ENCODE measurements around the gene RBM25.
"Not testable (repeated sequence)": the region's sequence is repeated elsewhere in the genome, so short reads cannot be mapped to it uniquely, and the experiment has no call there.

Gene RBM25
- long read RNA-seq, full-length matches to known transcripts = 19 of 94 reads
- long read RNA-seq, partial matches to known transcripts = 66 of 94 reads
- long read RNA-seq, other reads (novel, unspliced or antisense) = 9 of 94 reads

DNA sequence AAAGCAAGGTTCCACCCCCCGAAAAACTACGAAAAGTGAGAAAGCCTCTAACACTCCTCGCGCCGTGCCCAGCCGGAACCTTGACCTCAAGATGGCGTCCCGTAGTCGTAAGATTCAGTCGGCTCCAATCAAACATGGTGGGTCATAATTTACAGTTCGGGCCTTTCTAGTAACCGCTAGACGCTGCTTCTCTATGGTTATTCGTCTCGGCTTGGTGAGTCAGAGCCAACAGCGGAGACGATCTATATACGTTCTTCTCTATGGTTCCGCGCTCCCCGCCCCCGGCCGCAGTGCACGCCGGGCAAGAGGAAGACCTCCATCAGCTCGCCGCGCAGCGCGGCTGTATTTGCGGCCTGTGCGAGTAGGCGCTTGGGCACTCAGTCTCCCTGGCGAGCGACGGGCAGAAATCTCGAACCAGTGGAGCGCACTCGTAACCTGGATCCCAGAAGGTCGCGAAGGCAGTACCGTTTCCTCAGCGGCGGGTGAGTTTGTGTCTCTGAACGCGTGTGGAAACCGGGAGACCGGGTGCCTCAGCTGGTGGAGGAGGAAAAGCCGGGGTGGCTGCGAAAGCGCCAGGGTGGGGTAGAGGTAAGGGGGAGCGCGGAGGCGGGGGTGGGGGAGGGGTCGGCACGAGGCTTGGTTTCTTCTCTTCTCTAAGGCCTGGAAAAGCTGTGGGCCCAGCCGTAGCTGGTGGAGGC, at the start of gene RBM25:
RBM25 (plus strand) TSS at position 311 of the 698 bp plus-strand sequence. CDS start 13,108 bp downstream, outside the sequence.
- Histone ChIP-seq H3K27ac (replicated peaks) (peak within 1 kb of the TSS; percentile 90), H3K4me3 (replicated peaks; ENCODE audit: insufficient read depth, low read length) (peak within 1 kb of the TSS; percentile 66), H3K27me3 (ENCODE audit: insufficient read depth, poor library complexity, severe bottlenecking) (no peaks in the 10 kb centered on the region)
- peak; percentile 87 to 94 for DNase-seq (ENCODE audit: low read depth in 1 of 2, low spot score in 1 of 2)
- TF ChIP-seq CTCF (IDR thresholded peaks at IDR 0.05; ENCODE audit: insufficient read depth, low read length) (no peak), POLR2AphosphoS5 (IDR thresholded peaks at IDR 0.05; ENCODE audit: low read depth) (peak; percentile 93), GABPA (IDR thresholded peaks at IDR 0.05; ENCODE audit: low read depth) (no peak), REST (IDR thresholded peaks at IDR 0.05; ENCODE audit: insufficient replicate concordance, low read depth) (no peak), SPI1 (IDR thresholded peaks at IDR 0.05; ENCODE audit: borderline replicate concordance, low read depth) (peak; percentile 16; the same call in 1 of the 2 replicates)

GRCh38 chr14:73011189-73011588, 47.1 kb upstream of the RBM25 start:
- DNase-seq (ENCODE audit: low read depth in 1 of 2, low spot score in 1 of 2); H3K4me3 ChIP-seq (replicated peaks; ENCODE audit: insufficient read depth, low read length); H3K27ac ChIP-seq (replicated peaks); H3K27me3 ChIP-seq (ENCODE audit: insufficient read depth, poor library complexity, severe bottlenecking): not testable (repeated sequence)

DNA sequence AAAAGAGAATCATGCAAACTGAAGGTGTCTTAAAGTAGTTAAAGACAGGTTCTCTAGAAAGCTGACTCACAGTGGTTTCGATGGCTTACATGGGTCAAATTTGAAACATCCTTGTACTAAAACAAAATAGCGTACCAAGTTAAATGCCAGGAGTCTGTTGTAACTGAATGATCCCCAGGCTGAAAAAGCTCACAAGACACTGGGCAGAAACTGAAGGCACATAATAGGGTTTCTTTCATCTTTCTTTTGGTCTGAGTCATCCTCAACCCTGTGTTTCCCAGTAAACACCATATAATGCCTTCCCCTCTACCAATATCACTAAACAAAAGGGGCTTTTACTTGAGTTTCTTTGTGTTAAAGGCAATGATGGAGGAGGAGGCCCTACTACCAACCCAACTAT, 44.2 kb upstream of the RBM25 start:
- no peak for DNase-seq (ENCODE audit: low read depth in 1 of 2, low spot score in 1 of 2)
- no peak for TF ChIP-seq REST (IDR thresholded peaks at IDR 0.05; ENCODE audit: insufficient replicate concordance, low read depth)
- no peak for TF ChIP-seq CTCF (IDR thresholded peaks at IDR 0.05; ENCODE audit: insufficient read depth, low read length)
- TF ChIP-seq GABPA (IDR thresholded peaks at IDR 0.05; ENCODE audit: low read depth) = no peak
- no peak for TF ChIP-seq POLR2AphosphoS5 (IDR thresholded peaks at IDR 0.05; ENCODE audit: low read depth)
- TF ChIP-seq SPI1 (IDR thresholded peaks at IDR 0.05; ENCODE audit: borderline replicate concordance, low read depth) = no peak
- H3K27ac ChIP-seq (replicated peaks) = no peak overlapping the region
- no peaks in the 10 kb centered on the region for H3K27me3 ChIP-seq (ENCODE audit: insufficient read depth, poor library complexity, severe bottlenecking)
- no peak overlapping the region for H3K4me3 ChIP-seq (replicated peaks; ENCODE audit: insufficient read depth, low read length)

DNA sequence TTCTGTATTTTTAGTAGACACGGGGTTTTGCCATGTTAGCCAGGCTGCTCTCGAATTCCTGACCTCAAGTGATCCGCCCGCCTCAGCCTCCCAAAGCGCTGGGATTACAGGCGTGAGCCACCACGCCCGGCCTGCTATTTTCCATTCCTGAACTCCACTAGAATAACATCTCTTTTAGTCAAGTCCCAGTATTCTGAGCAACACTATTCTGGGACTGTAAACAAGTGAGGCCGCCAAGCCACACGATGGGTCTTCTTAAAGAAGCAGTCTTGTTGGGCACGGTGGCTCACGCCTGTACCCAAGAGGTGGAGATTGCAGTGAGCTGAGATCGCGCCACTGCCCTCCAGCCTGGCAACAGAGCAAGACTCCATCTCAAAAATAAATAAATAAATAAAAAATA, 42.8 kb upstream of the RBM25 start:
- not testable (repeated sequence) for H3K27ac ChIP-seq (replicated peaks); DNase-seq (ENCODE audit: low read depth in 1 of 2, low spot score in 1 of 2); H3K4me3 ChIP-seq (replicated peaks; ENCODE audit: insufficient read depth, low read length); H3K27me3 ChIP-seq (ENCODE audit: insufficient read depth, poor library complexity, severe bottlenecking)

GRCh38 chr14:73016011-73016410, 42.3 kb upstream of the RBM25 start:
- not testable (repeated sequence) for H3K27me3 ChIP-seq (ENCODE audit: insufficient read depth, poor library complexity, severe bottlenecking); H3K27ac ChIP-seq (replicated peaks); H3K4me3 ChIP-seq (replicated peaks; ENCODE audit: insufficient read depth, low read length); DNase-seq (ENCODE audit: low read depth in 1 of 2, low spot score in 1 of 2)

Data from HL-60 (cell line).